ENCODE results near the gene CAMK1D.
"Not testable (repeated sequence)": the region's sequence is repeated elsewhere in the genome, so short reads cannot be mapped to it uniquely, and the experiment has no call there.

Gene CAMK1D

DNA sequence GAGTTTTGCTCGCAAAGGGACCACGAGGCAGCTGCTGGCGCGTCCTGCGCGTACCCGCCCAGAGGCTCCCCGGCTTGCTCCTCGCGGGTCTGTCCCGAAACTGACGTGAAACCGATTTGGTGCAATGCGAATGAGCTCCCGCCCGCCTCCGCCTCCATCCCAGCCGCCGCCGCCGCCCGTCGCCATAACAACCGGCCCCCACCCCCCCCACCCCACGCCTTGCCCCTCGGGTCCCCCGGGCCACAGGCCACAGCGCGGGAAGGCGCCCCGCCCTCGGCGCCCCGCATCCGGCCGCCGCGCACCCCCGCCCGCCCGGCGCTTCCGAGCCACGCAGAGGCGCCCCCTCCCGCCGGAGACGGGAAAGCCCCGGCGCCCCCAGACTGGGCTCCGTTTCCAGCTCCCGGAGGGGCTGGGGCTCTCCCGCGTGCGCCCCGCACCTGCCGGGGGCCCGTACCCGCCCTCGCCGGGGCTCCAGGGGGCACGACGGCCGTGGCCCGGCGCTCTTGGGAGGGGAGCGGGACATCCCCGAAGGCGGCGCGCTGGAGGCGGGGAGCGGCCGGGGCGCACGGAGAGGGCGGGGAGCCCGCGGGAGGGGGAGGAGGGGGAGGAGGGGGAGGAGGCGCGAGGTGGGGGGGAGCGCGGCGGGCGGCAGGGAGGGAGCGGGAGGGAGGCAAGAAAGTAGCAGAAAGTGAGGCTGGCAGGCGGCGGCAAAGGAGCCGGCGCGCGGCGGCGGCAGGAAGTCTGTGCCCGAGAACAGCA is at the start of gene CAMK1D:
Gene CAMK1D, plus strand, starts transcription at position 678 of the 759 bp plus-strand sequence.
- TF ChIP-seq, protein P1, sequence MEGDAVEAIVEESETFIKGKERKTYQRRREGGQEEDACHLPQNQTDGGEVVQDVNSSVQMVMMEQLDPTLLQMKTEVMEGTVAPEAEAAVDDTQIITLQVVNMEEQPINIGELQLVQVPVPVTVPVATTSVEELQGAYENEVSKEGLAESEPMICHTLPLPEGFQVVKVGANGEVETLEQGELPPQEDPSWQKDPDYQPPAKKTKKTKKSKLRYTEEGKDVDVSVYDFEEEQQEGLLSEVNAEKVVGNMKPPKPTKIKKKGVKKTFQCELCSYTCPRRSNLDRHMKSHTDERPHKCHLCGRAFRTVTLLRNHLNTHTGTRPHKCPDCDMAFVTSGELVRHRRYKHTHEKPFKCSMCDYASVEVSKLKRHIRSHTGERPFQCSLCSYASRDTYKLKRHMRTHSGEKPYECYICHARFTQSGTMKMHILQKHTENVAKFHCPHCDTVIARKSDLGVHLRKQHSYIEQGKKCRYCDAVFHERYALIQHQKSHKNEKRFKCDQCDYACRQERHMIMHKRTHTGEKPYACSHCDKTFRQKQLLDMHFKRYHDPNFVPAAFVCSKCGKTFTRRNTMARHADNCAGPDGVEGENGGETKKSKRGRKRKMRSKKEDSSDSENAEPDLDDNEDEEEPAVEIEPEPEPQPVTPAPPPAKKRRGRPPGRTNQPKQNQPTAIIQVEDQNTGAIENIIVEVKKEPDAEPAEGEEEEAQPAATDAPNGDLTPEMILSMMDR (conservative IDR thresholded peaks at IDR 0.05), result peak; percentile 44
- peak within 1 kb of the TSS; percentile 80 for H3K27ac ChIP-seq

DNA sequence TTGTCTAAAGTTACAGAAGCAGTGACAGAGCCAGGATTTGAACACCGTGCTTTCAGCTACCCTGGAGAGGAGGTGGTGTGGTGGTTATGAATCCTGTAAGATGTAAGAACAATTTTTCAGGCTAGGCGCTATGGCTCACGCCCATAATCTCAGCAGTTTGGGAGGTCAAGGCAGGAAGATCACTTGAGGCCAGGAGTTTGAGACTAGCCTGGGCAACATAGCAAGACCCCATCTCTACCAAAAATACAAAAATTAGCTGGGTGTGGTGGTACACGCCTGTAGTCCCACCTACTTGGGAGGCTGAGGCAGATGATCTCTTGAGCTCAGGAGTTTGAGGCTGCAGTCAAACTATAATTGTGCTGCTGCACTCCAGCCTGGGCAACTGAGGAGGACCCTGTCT is 48.3 kb upstream of the CAMK1D start:
- not testable (repeated sequence) for H3K27ac ChIP-seq

DNA sequence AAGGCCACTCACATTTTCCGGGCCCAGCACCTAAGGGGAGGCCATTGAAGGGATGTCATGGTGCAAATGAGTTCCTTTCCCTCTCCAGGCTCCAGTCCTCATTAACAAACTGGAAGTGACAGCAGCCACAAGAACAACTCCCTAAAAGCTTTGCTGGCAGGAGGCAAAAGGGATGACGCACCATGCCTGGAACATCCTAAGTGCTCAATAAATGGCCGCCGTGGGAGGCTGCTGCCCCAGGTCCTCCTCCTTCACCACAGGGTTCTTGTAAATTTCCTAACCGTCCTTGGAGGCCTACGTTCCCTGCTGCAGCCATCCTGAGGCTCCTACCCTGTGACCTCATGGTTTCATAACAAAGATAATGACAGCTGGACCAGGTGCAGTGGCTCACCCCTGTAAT is 41.3 kb upstream of the CAMK1D start:
- no peak overlapping the region for H3K27ac ChIP-seq
- TF ChIP-seq, protein P1 (conservative IDR thresholded peaks at IDR 0.05), result no peak

DNA sequence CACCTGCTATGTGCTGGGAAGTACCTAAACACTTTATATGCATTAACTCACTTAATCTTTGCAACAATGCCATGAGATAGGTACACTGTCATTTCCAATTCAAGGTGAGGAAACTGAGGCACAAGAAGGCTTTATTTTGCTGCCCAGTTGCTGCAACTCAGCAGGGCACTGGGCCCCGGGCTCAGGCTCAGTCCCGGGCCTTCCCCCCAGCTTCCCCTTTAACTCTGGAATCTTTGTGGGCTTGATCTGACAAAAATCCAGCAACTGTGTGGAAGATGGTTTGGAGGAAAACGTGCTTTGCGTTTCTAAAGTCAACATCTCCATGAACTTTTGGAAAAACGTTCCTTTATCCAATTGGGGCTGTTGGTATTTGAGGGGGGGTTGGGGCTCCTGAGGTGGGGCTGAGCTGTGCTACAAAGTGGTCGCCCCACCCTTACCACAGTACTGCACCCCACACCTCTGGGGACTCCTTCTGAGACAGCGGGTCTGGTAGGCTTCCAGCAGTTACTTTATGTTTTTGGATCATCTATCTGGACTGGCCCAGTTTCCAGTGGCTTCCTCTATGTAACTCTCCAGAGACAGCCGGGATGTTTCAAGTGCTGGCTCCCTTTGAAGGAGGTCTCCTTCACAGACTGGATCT is 40.5 kb upstream of the CAMK1D start:
- H3K27ac ChIP-seq, result no peak overlapping the region
- TF ChIP-seq, protein P1 (conservative IDR thresholded peaks at IDR 0.05), result no peak

DNA sequence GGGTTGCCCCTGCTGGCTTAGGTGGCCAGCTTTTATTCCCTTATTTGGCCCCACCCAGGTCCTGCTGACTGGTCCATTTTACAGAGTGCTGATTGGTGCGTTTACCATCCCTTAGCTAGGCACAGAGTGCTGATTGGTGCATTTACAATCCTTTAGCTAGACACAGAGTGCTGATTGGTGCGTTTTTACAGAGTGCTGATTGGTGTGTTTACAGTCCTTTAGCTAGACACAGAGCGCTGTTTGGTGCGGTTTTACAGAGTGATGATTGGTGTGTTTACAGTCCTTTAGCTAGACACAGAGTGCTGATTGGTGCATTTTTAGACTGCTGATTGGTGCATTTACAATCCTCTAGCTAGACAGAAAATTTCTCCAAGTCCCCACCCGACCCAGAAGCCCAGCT is 39.6 kb upstream of the CAMK1D start:
- H3K27ac ChIP-seq, result not testable (repeated sequence)

DNA sequence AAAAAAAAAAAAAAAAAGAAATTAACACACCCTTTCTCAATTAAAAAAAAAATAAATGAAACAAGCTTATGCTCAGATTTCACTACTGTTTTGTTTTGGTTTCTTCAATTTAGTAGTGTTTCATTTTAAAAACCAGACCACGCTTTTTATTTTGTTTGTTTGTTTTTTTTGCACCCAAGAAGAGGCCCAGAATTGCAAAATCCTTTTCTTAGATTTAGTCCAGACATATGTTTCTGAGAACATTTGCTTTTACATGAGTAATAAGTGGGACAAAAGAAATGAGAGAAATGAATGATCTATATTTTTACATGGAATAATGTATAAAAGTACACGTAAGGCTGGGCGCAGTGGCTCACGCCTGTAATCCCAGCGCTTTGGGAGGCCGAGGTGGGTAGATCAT is 34.5 kb upstream of the CAMK1D start:
- TF ChIP-seq, protein P1 (conservative IDR thresholded peaks at IDR 0.05), result no peak
- no peak overlapping the region for H3K27ac ChIP-seq

DNA sequence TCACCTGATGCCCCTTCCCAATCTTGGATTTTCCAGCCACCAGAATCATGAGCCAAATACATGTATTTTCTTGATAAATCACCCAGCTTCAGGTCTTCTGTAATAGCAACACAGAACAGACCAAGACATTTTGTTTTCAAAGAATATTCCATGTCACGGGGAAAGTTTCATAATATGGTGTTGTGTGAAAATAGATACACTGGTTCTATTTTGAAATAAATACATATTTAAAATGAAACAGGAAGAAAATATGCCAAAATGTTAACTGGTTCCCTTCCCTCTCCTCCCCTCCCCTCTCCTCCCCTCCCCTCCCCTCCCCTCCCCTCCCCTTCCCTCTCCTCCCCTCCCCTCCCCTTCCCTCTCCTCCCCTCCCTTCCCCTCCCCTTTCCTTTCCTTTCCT is 30.3 kb upstream of the CAMK1D start:
- TF ChIP-seq, protein P1 (conservative IDR thresholded peaks at IDR 0.05), result no peak
- H3K27ac ChIP-seq, result no peak overlapping the region

DNA sequence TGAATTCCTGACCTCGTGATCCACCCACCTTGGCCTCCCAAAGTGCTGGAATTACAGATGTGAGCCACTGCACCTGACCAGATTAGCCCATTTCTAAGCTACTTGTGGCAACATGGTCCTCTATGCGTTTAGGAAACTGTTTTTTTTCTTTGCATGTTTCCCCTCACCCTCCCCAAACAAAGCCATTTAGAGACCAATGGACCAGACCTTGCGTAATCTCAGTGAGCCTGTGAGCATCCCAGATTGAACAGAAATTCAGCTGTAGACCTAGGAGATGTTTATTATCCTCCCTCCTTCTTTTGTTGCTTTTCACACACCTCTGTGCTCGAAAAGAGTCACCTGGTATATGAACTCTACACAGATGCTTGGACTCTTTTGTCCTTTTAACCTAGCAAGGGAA is 28.5 kb upstream of the CAMK1D start:
- no peak overlapping the region for H3K27ac ChIP-seq
- TF ChIP-seq, protein P1 (conservative IDR thresholded peaks at IDR 0.05), result no peak

Data from VCaP (cell line).